HCT116 (cell line): ENCODE results near the gene HS6ST3. TPM values are rescaled to one million over a fixed set of nuclear protein-coding genes. Genes with fewer than 3 reads are reported as not detected.

Experiments used
- ATAC-seq: fragments of 200-7000 bp; cut with Tn5 transposase; 2 replicates; pipeline ENCODE4 v1.9.1; 2020; ENCODE audit warnings: mild to moderate bottlenecking, moderate library complexity
- BruUV-seq: library from RNA; stranded (reverse); fragments of 400-500 nt; replicated peaks from 2 replicates; lab custom pipeline; 2021; lab: Mats Ljungman, UMichigan
- CTCF ChIA-PET: fragments of 300-600 bp; sonication (Branson Sonifier 250); formaldehyde crosslinking; loops from one replicate; lab custom pipeline; 2021; ENCODE audit warnings: antibody characterized with exemption; lab: Charles Lee
- POLR2A ChIA-PET: fragments of 300-600, 350-600 bp; sonication (Branson Sonifier 250); formaldehyde crosslinking; loops from one replicate; lab custom pipeline; 2021; ENCODE audit warnings: antibody characterized with exemption; lab: Charles Lee
- RAD21 ChIA-PET, 2 experiments: fragments of 300-600 bp; sonication (Branson Sonifier 250); formaldehyde crosslinking; loops; one replicate each; lab custom pipeline; 2023; ENCODE audit warnings: low total read pairs in 2 of 2; ENCODE audit not compliant: uncharacterized antibody in 2 of 2, unreplicated experiment in 2 of 2, low non-redundant PET in 1 of 2; lab: Charles Lee
- DNase-seq: peaks from one replicate; pipeline ENCODE4 v3.0.0-alpha.2; 2010; ENCODE audit warnings: low read depth, low spot score
- H2AFZ ChIP-seq: fragments of 200-600 bp; shearing (Covaris generic), sonication (generic); 2 replicates; pipeline ENCODE4 v1.6.1; 2017; ENCODE audit warnings: low read depth, mixed run types, mixed read lengths, antibody characterized with exemption, low read length; ENCODE audit not compliant: poor library complexity, severe bottlenecking
- H3K27ac ChIP-seq: 2 replicates; pipeline ENCODE4 v1.5.1; 2012; ENCODE audit warnings: low read depth, low read length
- H3K27me3 ChIP-seq: fragments of 200-600 bp; sonication (generic); 2 replicates; pipeline ENCODE4 v1.6.1; 2016; ENCODE audit warnings: mixed run types, low read length, mixed read lengths; ENCODE audit not compliant: insufficient read depth
- H3K36me3 ChIP-seq, 2 experiments: fragments of 200-500 bp in 1 of 2; fragments of 200-600 bp in 1 of 2; sonication (Bioruptor generic) in 1 of 2; sonication (generic) in 1 of 2; 2 replicates each; pipeline versions ENCODE4 v1.5.1 to v1.6.1; 2014 to 2016; ENCODE audit warnings: low read length in 2 of 2, inconsistent platforms in 1 of 2, mixed read lengths in 1 of 2, mixed run types in 1 of 2; ENCODE audit not compliant: insufficient read depth in 2 of 2, control insufficient read depth in 1 of 2
- H3K4me1 ChIP-seq, 2 experiments: fragments of 200-600 bp in 1 of 2; sonication (generic) in 1 of 2; 2 replicates each; pipeline versions ENCODE4 v1.5.1 to v1.6.1; 2012 to 2017; ENCODE audit warnings: low read length in 2 of 2, inconsistent platforms in 1 of 2, mild to moderate bottlenecking in 1 of 2, mixed read lengths in 1 of 2, mixed run types in 1 of 2, moderate library complexity in 1 of 2; ENCODE audit not compliant: insufficient read depth in 2 of 2, control insufficient read depth in 1 of 2
- H3K4me2 ChIP-seq: fragments of 200-600 bp; sonication (generic); 2 replicates; pipeline ENCODE4 v1.6.1; 2017; ENCODE audit warnings: mixed run types, low read length, mixed read lengths
- H3K4me3 ChIP-seq, 2 experiments: fragments of 200-600 bp in 1 of 2; sonication (generic) in 1 of 2; replicated peaks in 1 of 2; 2 replicates each; pipeline ENCODE4 v1.5.1; 2011 to 2016; ENCODE audit warnings: low read length in 2 of 2, control low read depth in 1 of 2, low read depth in 1 of 2, mild to moderate bottlenecking in 1 of 2, mixed read lengths in 1 of 2, mixed run types in 1 of 2
- H3K79me2 ChIP-seq: fragments of 200-600 bp; sonication (generic); 2 replicates; pipeline ENCODE4 v1.6.1; 2017; ENCODE audit warnings: mild to moderate bottlenecking, mixed run types, low read length, moderate library complexity, mixed read lengths; ENCODE audit not compliant: insufficient read depth
- H3K9ac ChIP-seq: fragments of 200-600 bp; sonication (generic); 2 replicates; pipeline ENCODE4 v1.6.1; 2016; ENCODE audit warnings: low read length, mixed read lengths
- H3K9me2 ChIP-seq: fragments of 200-600 bp; sonication (generic), shearing (Covaris generic); 2 replicates; pipeline ENCODE4 v1.6.1; 2017; ENCODE audit warnings: mixed run types, mild to moderate bottlenecking, moderate library complexity; ENCODE audit not compliant: insufficient read depth
- H3K9me3 ChIP-seq, 2 experiments: fragments of 200-500 bp in 1 of 2; fragments of 200-600 bp in 1 of 2; sonication (Bioruptor generic) in 1 of 2; sonication (generic) in 1 of 2; 2 replicates each; pipeline ENCODE4 v1.6.1; 2014 to 2017; ENCODE audit warnings: low read length in 2 of 2, mixed read lengths in 2 of 2, inconsistent platforms in 1 of 2, low read depth in 1 of 2, mild to moderate bottlenecking in 1 of 2, mixed run types in 1 of 2, moderate library complexity in 1 of 2; ENCODE audit not compliant: control insufficient read depth in 1 of 2, insufficient read depth in 1 of 2
- H4K20me1 ChIP-seq: fragments of 200-600 bp; sonication (generic), shearing (Covaris generic); 2 replicates; pipeline ENCODE4 v1.6.1; 2017; ENCODE audit warnings: mixed run types, mild to moderate bottlenecking, moderate library complexity; ENCODE audit not compliant: insufficient read depth
- CEBPB ChIP-seq: IDR thresholded peaks from 2 replicates; pipeline ENCODE4 v1.6.1; 2012; ENCODE audit warnings: low read depth
- EGR1 ChIP-seq: IDR thresholded peaks from 2 replicates; pipeline ENCODE4 v1.6.1; 2012; ENCODE audit warnings: low read depth
- ELF1 ChIP-seq: IDR thresholded peaks from 2 replicates; pipeline ENCODE4 v1.6.1; 2012; ENCODE audit warnings: low read depth, borderline replicate concordance
- EZH2phosphoT487 ChIP-seq: fragments of 200-600 bp; IDR thresholded peaks from 2 replicates; pipeline ENCODE4 v1.6.1; 2018; ENCODE audit warnings: antibody characterized with exemption, borderline replicate concordance
- FOSL1 ChIP-seq: IDR thresholded peaks from 2 replicates; pipeline ENCODE4 v1.6.1; 2012; ENCODE audit warnings: low read depth
- POLR2A ChIP-seq: IDR thresholded peaks from 2 replicates; pipeline ENCODE4 v1.7.0; 2011; ENCODE audit warnings: borderline replicate concordance; ENCODE audit not compliant: insufficient read depth, insufficient read length; ENCODE audit errors: extremely low read depth
- POLR2AphosphoS5 ChIP-seq: IDR thresholded peaks from 2 replicates; pipeline ENCODE4 v1.6.1; 2011; ENCODE audit warnings: mild to moderate bottlenecking, low read depth, low read length, moderate library complexity
- RAD21 ChIP-seq: IDR thresholded peaks from 2 replicates; pipeline ENCODE4 v1.6.1; 2012; ENCODE audit warnings: low read depth, mild to moderate bottlenecking
- SIN3A ChIP-seq: IDR thresholded peaks from 2 replicates; pipeline ENCODE4 v1.6.1; 2012; ENCODE audit warnings: low read depth
- TCF7L2 ChIP-seq: IDR thresholded peaks from 2 replicates; pipeline ENCODE4 v1.7.0; 2011; ENCODE audit warnings: borderline replicate concordance, inconsistent platforms; ENCODE audit not compliant: insufficient read depth, insufficient read length; ENCODE audit errors: extremely low read depth
- YY1 ChIP-seq: IDR thresholded peaks from 2 replicates; pipeline ENCODE4 v1.6.1; 2011; ENCODE audit warnings: low read length, low read depth, moderate library complexity, mild to moderate bottlenecking; ENCODE audit not compliant: insufficient replicate concordance; ENCODE audit errors: extremely low read depth
- ZBTB33 ChIP-seq: IDR thresholded peaks from 2 replicates; pipeline ENCODE4 v1.6.1; 2011; ENCODE audit warnings: mild to moderate bottlenecking, low read length, moderate library complexity; ENCODE audit not compliant: insufficient replicate concordance; ENCODE audit errors: extremely low read depth
- ZFX ChIP-seq: fragments of 450-650 bp; IDR thresholded peaks from 2 replicates; pipeline ENCODE4 v1.6.1; 2017
- ZNF274 ChIP-seq: fragments of 200-500 bp; sonication (Bioruptor generic); IDR thresholded peaks from 2 replicates; pipeline ENCODE4 v1.6.1; 2014; ENCODE audit warnings: mild to moderate bottlenecking, low read depth, low read length, inconsistent platforms
- intact Hi-C: fragments of 100-400 bp; cut with micrococcal nuclease; formaldehyde crosslinking; loops from 2 replicates; pipeline ENCODE4 v1.10.0; 2022
- total RNA-seq: library from RNA; stranded (reverse); gene quantifications from one replicate; pipeline ENCODE4 v1.2.1, GENCODE V29; 2021; ENCODE audit not compliant: unreplicated experiment
- TF ChIP-seq, protein P1 (sequence below): IDR thresholded peaks from 2 replicates; pipeline ENCODE4 v1.6.1; 2012
- TF ChIP-seq, protein P2 (sequence below): IDR thresholded peaks from 2 replicates; pipeline ENCODE4 v1.6.1; 2012; ENCODE audit warnings: low read depth

HS6ST3 gene
- total RNA-seq, 1 experiment from 2014 or later = 0.10 TPM

DNA sequence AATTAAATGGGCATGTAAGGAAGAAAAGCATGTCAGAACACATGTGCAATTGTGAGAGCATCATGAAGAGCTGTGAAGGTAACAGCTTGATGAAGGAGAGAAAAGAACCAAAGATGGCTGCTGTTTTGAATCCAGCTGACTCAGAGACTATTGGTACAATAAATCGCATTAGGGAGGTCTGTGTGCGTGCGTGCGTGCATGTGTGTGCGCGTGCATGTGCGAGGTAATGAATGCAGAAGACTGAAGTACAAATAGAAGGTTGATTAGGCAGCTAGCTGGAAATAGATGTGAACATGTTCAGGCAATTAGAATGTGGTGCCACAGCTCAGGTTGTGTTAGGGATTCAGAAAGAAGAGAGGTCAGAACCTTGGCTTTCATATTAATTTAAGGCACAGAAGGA is 463.9 kb downstream of the HS6ST3 start:
- BruUV-seq = no TSS peak
- Histone ChIP-seq H4K20me1 (no peaks in the 10 kb centered on the region), H3K36me3 (no peaks in the 10 kb centered on the region), H3K9me3 (no peaks in the 10 kb centered on the region), H3K27me3 (no peaks in the 10 kb centered on the region; the same call in 1 of the 2 replicates), H3K9ac (no peak overlapping the region), H3K4me2 (no peak overlapping the region), H3K79me2 (no peaks in the 10 kb centered on the region), H3K9me2 (no peaks in the 10 kb centered on the region), H3K4me3 (no peak overlapping the region), H3K27ac (no peak overlapping the region), H3K4me1 (no peaks in the 10 kb centered on the region), H2AFZ (no peak overlapping the region)
- intact Hi-C loops = no loop called here
- DNase-seq (no peak), ATAC-seq (no peak)
- POLR2A ChIA-PET = no interaction called here
- no peak for TF ChIP-seq ZFX
- CTCF ChIA-PET = no interaction called here
- RAD21 ChIA-PET = no interaction called here

DNA sequence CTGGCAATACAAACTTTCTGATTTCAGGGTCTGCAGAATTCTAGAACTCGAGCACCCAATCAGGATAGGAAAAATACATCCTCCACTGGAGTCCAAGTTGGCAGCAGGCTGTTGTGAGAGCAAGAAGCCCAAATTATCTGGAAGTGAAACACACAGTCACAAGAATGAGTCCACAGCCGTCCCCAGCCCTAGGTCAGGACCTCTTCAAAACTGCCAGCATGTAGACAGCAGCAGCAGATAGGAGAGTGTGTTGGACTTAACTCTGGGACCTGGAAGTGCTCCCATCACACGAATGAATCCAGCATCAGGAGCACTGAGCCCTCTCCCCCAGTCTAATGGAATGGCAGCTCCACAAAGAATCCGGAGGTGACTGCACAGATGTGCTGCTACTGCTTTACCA is 483.7 kb downstream of the HS6ST3 start:
- no peak overlapping the region for H3K4me2 ChIP-seq
- no peaks in the 10 kb centered on the region for H3K9me2 ChIP-seq
- H3K9ac ChIP-seq = no peak overlapping the region
- RAD21 ChIA-PET = no interaction called here
- no peak overlapping the region for H2AFZ ChIP-seq
- H3K4me3 ChIP-seq = no peak overlapping the region
- no peaks in the 10 kb centered on the region for H4K20me1 ChIP-seq
- H3K27ac ChIP-seq = no peak overlapping the region
- no peaks in the 10 kb centered on the region for H3K79me2 ChIP-seq
- no peaks in the 10 kb centered on the region for H3K36me3 ChIP-seq
- intact Hi-C loops = no loop called here
- CTCF ChIA-PET = no interaction called here
- H3K27me3 ChIP-seq = no peaks in the 10 kb centered on the region; the same call in none of the 2 replicates
- POLR2A ChIA-PET = no interaction called here
- no peaks in the 10 kb centered on the region for H3K9me3 ChIP-seq
- DNase-seq = no peak
- no TSS peak for BruUV-seq
- H3K4me1 ChIP-seq = no peaks in the 10 kb centered on the region
- ATAC-seq = no peak
- TF ChIP-seq ZBTB33 = no peak
- TF ChIP-seq POLR2AphosphoS5 = no peak
- no peak for TF ChIP-seq TCF7L2
- no peak for TF ChIP-seq RAD21
- no peak for TF ChIP-seq EZH2phosphoT487
- TF ChIP-seq ZFX = no peak
- no peak for TF ChIP-seq POLR2A
- TF ChIP-seq, protein P1, sequence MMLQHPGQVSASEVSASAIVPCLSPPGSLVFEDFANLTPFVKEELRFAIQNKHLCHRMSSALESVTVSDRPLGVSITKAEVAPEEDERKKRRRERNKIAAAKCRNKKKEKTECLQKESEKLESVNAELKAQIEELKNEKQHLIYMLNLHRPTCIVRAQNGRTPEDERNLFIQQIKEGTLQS = no peak
- no peak for TF ChIP-seq SIN3A
- no peak for TF ChIP-seq ELF1
- no peak for TF ChIP-seq YY1
- no peak for TF ChIP-seq ZNF274
- TF ChIP-seq EGR1 = no peak
- TF ChIP-seq FOSL1 = no peak
- TF ChIP-seq, protein P2, sequence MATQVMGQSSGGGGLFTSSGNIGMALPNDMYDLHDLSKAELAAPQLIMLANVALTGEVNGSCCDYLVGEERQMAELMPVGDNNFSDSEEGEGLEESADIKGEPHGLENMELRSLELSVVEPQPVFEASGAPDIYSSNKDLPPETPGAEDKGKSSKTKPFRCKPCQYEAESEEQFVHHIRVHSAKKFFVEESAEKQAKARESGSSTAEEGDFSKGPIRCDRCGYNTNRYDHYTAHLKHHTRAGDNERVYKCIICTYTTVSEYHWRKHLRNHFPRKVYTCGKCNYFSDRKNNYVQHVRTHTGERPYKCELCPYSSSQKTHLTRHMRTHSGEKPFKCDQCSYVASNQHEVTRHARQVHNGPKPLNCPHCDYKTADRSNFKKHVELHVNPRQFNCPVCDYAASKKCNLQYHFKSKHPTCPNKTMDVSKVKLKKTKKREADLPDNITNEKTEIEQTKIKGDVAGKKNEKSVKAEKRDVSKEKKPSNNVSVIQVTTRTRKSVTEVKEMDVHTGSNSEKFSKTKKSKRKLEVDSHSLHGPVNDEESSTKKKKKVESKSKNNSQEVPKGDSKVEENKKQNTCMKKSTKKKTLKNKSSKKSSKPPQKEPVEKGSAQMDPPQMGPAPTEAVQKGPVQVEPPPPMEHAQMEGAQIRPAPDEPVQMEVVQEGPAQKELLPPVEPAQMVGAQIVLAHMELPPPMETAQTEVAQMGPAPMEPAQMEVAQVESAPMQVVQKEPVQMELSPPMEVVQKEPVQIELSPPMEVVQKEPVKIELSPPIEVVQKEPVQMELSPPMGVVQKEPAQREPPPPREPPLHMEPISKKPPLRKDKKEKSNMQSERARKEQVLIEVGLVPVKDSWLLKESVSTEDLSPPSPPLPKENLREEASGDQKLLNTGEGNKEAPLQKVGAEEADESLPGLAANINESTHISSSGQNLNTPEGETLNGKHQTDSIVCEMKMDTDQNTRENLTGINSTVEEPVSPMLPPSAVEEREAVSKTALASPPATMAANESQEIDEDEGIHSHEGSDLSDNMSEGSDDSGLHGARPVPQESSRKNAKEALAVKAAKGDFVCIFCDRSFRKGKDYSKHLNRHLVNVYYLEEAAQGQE = no peak
- no peak for TF ChIP-seq CEBPB
